Right kidney (tissue), 1 donor: Measurements from ENCODE around the gene SLC22A23.

Experiments used
- DNase-seq: peaks from one replicate; pipeline ENCODE4 v3.0.0-alpha.2; 2016

SLC22A23 gene

DNA sequence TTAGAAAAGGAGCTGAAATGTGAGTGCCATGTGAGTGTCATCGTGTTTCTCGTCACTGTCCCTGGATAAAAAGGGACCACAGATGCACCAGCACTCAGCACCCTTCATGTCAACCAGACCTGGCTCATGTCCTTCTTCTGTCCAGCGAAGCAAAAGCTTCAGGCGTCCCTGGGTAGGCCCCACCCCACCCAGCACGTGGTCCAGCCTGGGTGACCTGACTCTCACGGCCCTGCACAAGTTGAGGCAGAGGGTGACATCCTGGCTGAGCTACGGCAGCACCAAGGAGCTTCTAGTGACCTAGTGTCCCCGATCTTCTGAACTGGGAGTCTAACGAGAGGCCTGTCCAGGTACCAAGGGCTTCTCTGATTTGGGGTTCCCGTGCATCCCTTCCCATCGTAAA, 160.3 kb downstream of the SLC22A23 start:
- DNase-seq, result no peak

- DNase-seq, result no peak
These were observed 160.8 kb downstream of the SLC22A23 start for GRCh38 chr6:3296078-3296477.

GRCh38 chr6:3294921-3295871, 161.7 kb downstream of the SLC22A23 start:
- no peak for DNase-seq

GRCh38 chr6:3294396-3294795, 162.5 kb downstream of the SLC22A23 start:
- no peak for DNase-seq

GRCh38 chr6:3293271-3294155, 163.3 kb downstream of the SLC22A23 start:
- DNase-seq, result no peak

- no peak for DNase-seq
These were observed 164.2 kb downstream of the SLC22A23 start for GRCh38 chr6:3292431-3293197.

GRCh38 chr6:3291987-3292386, 164.9 kb downstream of the SLC22A23 start:
- DNase-seq, result no peak

GRCh38 chr6:3291346-3291745, 165.5 kb downstream of the SLC22A23 start:
- no peak for DNase-seq

- DNase-seq, result no peak
These were observed 166.0 kb downstream of the SLC22A23 start for GRCh38 chr6:3290931-3291211.

GRCh38 chr6:3290149-3290930, 166.5 kb downstream of the SLC22A23 start:
- DNase-seq, result no peak

DNA sequence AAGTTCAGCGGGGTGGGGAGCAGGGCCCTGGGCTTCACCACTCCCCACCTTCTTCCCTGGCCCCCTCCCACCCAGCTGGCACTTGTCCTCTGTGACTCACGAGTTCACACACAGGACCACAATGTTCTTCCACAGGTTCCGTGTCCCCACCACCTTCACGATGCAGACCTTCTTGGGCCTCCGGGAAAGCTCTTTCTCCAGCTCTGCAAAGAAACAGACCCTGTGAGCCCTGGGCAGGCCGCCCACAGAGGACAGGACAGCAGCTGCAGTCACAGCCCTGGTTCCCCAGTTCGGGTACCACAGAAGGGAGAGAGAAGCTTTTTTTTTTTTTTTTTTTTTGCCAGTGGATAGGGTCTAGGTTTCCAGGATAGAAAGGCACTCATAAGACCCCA, 167.2 kb downstream of the SLC22A23 start:
- no peak for DNase-seq

- DNase-seq, result no peak
These were observed 167.9 kb downstream of the SLC22A23 start for GRCh38 chr6:3288711-3289663.

DNA sequence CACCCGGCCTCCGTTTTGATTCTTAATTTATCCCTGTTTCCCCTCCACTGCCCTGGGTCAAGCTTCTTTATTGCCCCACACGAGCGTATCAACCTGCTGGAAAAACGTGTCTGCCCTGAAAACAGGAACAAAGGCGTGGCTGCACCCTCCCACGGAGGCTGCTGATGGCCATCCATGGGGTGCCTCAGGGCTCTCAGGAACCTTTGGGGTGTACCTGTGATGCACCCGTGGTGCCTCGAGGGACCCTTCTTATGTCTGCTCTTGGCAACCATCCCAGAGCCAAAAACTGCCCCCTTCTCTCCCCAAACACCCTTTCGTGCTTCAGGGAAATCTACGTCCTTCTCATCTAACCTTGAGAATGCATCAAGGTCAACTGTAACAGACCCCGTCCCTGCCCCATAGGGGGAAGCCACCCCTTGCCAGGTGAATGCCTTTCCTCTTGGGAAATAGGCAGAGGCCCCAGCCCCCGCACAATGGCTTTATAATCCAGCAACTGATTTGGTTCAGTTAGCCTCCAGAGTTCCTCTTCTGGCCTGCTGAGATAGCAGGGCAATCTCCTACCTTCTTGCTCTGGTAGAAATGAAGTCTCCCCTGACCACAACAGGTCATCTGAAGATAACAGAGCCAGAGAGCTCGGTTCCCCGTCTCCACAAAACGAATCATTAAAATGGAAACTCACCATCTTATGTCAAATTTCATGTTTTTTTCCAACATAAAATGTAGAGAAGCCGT, 168.7 kb downstream of the SLC22A23 start:
- no peak for DNase-seq

DNA sequence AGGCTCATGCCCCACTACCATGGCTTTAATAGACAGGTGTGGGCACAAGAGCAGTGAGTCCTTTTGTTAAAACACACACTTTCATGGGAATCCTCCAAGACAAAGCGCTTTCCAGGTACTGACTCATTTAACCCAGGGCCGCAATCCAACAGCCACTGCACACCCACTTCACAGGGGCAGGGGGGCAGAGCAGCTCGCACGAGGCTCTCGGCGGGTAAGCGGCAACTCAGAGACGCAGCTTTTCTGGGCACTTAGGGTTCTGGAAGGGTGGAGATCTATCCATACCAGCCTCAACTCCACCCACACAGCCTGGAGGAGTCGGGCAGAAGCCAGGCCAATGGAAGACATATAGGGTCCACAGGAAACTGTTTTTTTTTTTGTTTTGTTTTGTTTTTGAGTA, 169.5 kb downstream of the SLC22A23 start:
- DNase-seq, result no peak

- no peak for DNase-seq
These were observed 170.1 kb downstream of the SLC22A23 start for GRCh38 chr6:3286641-3287171.

- no peak for DNase-seq
These were observed 171.1 kb downstream of the SLC22A23 start for GRCh38 chr6:3285732-3286131.

- DNase-seq, result no peak
These were observed 171.7 kb downstream of the SLC22A23 start for GRCh38 chr6:3285049-3285639.

GRCh38 chr6:3284436-3284876, 172.4 kb downstream of the SLC22A23 start:
- no peak for DNase-seq
